Mucosa of rectum (tissue), 2 donors: ENCODE measurements around the gene EXTL1.

Experiments used
- H3K27ac ChIP-seq, 2 donors: one replicate each; pipeline ENCODE4 v1.7.0; 2013; ENCODE audit warnings: inconsistent platforms in 2 of 2, low read depth in 2 of 2, low read length in 2 of 2
- H3K27me3 ChIP-seq, 2 donors: one replicate each; pipeline ENCODE4 v1.7.0; 2013; ENCODE audit warnings: low read length in 2 of 2; ENCODE audit not compliant: control insufficient read depth in 2 of 2, insufficient read depth in 2 of 2
- H3K36me3 ChIP-seq, 2 donors: one replicate each; pipeline ENCODE4 v1.7.0; 2013; ENCODE audit warnings: low read length in 2 of 2; ENCODE audit not compliant: control insufficient read depth in 2 of 2, insufficient read depth in 2 of 2
- H3K4me1 ChIP-seq, 2 donors: one replicate each; pipeline ENCODE4 v1.7.0; 2013; ENCODE audit warnings: low read length in 2 of 2, mild to moderate bottlenecking in 1 of 2; ENCODE audit not compliant: control insufficient read depth in 2 of 2, insufficient read depth in 2 of 2
- H3K4me3 ChIP-seq, 2 donors: one replicate each; pipeline ENCODE4 v1.7.0; 2013; ENCODE audit warnings: low read length in 2 of 2
- H3K9ac ChIP-seq, 2 donors: one replicate each; pipeline ENCODE4 v1.7.0; 2013; ENCODE audit warnings: low read length in 2 of 2, low read depth in 1 of 2, mild to moderate bottlenecking in 1 of 2
- H3K9me3 ChIP-seq, 2 donors: one replicate each; pipeline ENCODE4 v1.7.0; 2013; ENCODE audit warnings: low read length in 2 of 2; ENCODE audit not compliant: control insufficient read depth in 2 of 2
- donor health status: healthy.
- donor health status: Normal muscosa, but diverticular disease.

Gene EXTL1

GRCh38 chr1:26023826-26024225 lies 2.3 kb downstream of the EXTL1 start:
- no peaks in the 10 kb centered on the region for H3K27me3 ChIP-seq
- H3K9ac ChIP-seq, result no peak overlapping the region
- no peak overlapping the region for H3K27ac ChIP-seq
- H3K4me3 ChIP-seq, result no peak overlapping the region
- H3K36me3 ChIP-seq, result no peaks in the 10 kb centered on the region
- no peaks in the 10 kb centered on the region for H3K4me1 ChIP-seq
- no peaks in the 10 kb centered on the region for H3K9me3 ChIP-seq

GRCh38 chr1:26025060-26025459 lies 3.5 kb downstream of the EXTL1 start:
- H3K4me3 ChIP-seq, result no peak overlapping the region
- no peak overlapping the region for H3K27ac ChIP-seq
- H3K36me3 ChIP-seq, result no peaks in the 10 kb centered on the region
- H3K9ac ChIP-seq, result no peak overlapping the region
- H3K9me3 ChIP-seq, result no peaks in the 10 kb centered on the region
- no peaks in the 10 kb centered on the region for H3K4me1 ChIP-seq
- no peaks in the 10 kb centered on the region for H3K27me3 ChIP-seq

GRCh38 chr1:26025517-26025916 lies 3.9 kb downstream of the EXTL1 start:
- no peaks in the 10 kb centered on the region for H3K27me3 ChIP-seq
- no peaks in the 10 kb centered on the region for H3K9me3 ChIP-seq
- no peak overlapping the region for H3K4me3 ChIP-seq
- no peak overlapping the region for H3K9ac ChIP-seq
- H3K27ac ChIP-seq, result no peak overlapping the region
- H3K4me1 ChIP-seq, result no peaks in the 10 kb centered on the region
- H3K36me3 ChIP-seq, result no peaks in the 10 kb centered on the region

- Histone ChIP-seq H3K9me3 (no peaks in the 10 kb centered on the region), H3K9ac (no peak overlapping the region), H3K36me3 (no peaks in the 10 kb centered on the region), H3K4me3 (no peak overlapping the region), H3K4me1 (no peaks in the 10 kb centered on the region), H3K27me3 (no peaks in the 10 kb centered on the region), H3K27ac (no peak overlapping the region)
Observed at GRCh38 chr1:26027716-26028489, 6.3 kb downstream of the EXTL1 start.

GRCh38 chr1:26028490-26028980 lies 7.0 kb downstream of the EXTL1 start:
- H3K4me3 ChIP-seq, result no peak overlapping the region
- H3K27me3 ChIP-seq, result no peaks in the 10 kb centered on the region
- H3K9ac ChIP-seq, result no peak overlapping the region
- no peak overlapping the region for H3K27ac ChIP-seq
- H3K9me3 ChIP-seq, result no peaks in the 10 kb centered on the region
- H3K36me3 ChIP-seq, result no peaks in the 10 kb centered on the region
- H3K4me1 ChIP-seq, result no peaks in the 10 kb centered on the region

- Histone ChIP-seq H3K4me1 (no peaks in the 10 kb centered on the region), H3K36me3 (no peaks in the 10 kb centered on the region), H3K27ac (no peak overlapping the region), H3K9ac (no peak overlapping the region), H3K27me3 (peaks cover 0 to 1% of the 10 kb centered on the region in 2 donors), H3K4me3 (no peak overlapping the region), H3K9me3 (no peaks in the 10 kb centered on the region)
Observed at GRCh38 chr1:26029054-26029863, 7.7 kb downstream of the EXTL1 start.

GRCh38 chr1:26029864-26030481 lies 8.4 kb downstream of the EXTL1 start:
- Histone ChIP-seq H3K9me3 (no peaks in the 10 kb centered on the region), H3K36me3 (no peaks in the 10 kb centered on the region), H3K4me1 (peaks cover 3 to 4% of the 10 kb centered on the region in 2 donors), H3K9ac (no peak overlapping the region), H3K4me3 (no peak overlapping the region), H3K27me3 (peaks cover 5 to 8% of the 10 kb centered on the region in 2 donors), H3K27ac (no peak overlapping the region)

- Histone ChIP-seq H3K27me3 (peaks cover 5 to 8% of the 10 kb centered on the region in 2 donors), H3K9me3 (no peaks in the 10 kb centered on the region), H3K4me1 (peaks cover 9 to 10% of the 10 kb centered on the region in 2 donors), H3K4me3 (no peak overlapping the region), H3K27ac (no peak overlapping the region), H3K36me3 (no peaks in the 10 kb centered on the region), H3K9ac (no peak overlapping the region)
Observed at GRCh38 chr1:26031196-26031595, 9.6 kb downstream of the EXTL1 start.

- no peak overlapping the region for H3K27ac ChIP-seq
- H3K9ac ChIP-seq, result no peak overlapping the region
- no peaks in the 10 kb centered on the region for H3K36me3 ChIP-seq
- peaks cover 11 to 13% of the 10 kb centered on the region in 2 donors for H3K4me1 ChIP-seq
- no peak overlapping the region for H3K4me3 ChIP-seq
- H3K27me3 ChIP-seq, result peaks cover 5 to 8% of the 10 kb centered on the region in 2 donors
- H3K9me3 ChIP-seq, result no peaks in the 10 kb centered on the region
Observed at GRCh38 chr1:26031611-26032220, 10.1 kb downstream of the EXTL1 start.
